ENCODE results near the gene ANKRD9. TPM values are rescaled to one million over a fixed set of nuclear protein-coding genes. Genes with fewer than 3 reads are reported as not detected.
"Not testable (repeated sequence)": the region's sequence is repeated elsewhere in the genome, so short reads cannot be mapped to it uniquely, and the experiment has no call there.

Gene ANKRD9
- total and polyA plus RNA-seq, 9 of the 15 experiments (the other 6 are each of a cell fraction or from before 2014, with no cell fraction given) = 0.04 to 32.9 (median 5.3) TPM

- TF ChIP-seq HMBOX1 (IDR thresholded peaks at IDR 0.05) = peak; percentile 54; the same call in 1 of the 2 replicates
- peak; percentile 54; the same call in 1 of the 2 replicates for TF ChIP-seq ZNF561 (CRISPR knock-in tag; conservative IDR thresholded peaks at IDR 0.05)
- TF ChIP-seq ZNF212 (CRISPR knock-in tag; IDR thresholded peaks at IDR 0.05) = peak; percentile 73; the same call in 1 of the 2 replicates
- TF ChIP-seq ZNF165 (CRISPR knock-in tag; IDR thresholded peaks at IDR 0.05; ENCODE audit: borderline replicate concordance) = peak; percentile 94
- TF ChIP-seq KLF6 (CRISPR knock-in tag; IDR thresholded peaks at IDR 0.05; ENCODE audit: borderline replicate concordance) = peak; percentile 96
- TF ChIP-seq E2F3 (CRISPR knock-in tag; IDR thresholded peaks at IDR 0.05) = peak; percentile 98
- peak; percentile 98 for TF ChIP-seq NR4A1 (CRISPR knock-in tag; IDR thresholded peaks at IDR 0.05)
- TF ChIP-seq NR4A1 (tag; IDR thresholded peaks at IDR 0.05) = peak; percentile 99
- TF ChIP-seq ZSCAN32 (CRISPR knock-in tag; IDR thresholded peaks at IDR 0.05) = peak; percentile 82
- TF ChIP-seq KLF13 (tag; IDR thresholded peaks at IDR 0.05; ENCODE audit: borderline replicate concordance, low read depth) = peak; percentile 95
- peak; percentile 95 for TF ChIP-seq ZBTB17 (CRISPR knock-in tag; IDR thresholded peaks at IDR 0.05)
- TF ChIP-seq, protein P1, sequence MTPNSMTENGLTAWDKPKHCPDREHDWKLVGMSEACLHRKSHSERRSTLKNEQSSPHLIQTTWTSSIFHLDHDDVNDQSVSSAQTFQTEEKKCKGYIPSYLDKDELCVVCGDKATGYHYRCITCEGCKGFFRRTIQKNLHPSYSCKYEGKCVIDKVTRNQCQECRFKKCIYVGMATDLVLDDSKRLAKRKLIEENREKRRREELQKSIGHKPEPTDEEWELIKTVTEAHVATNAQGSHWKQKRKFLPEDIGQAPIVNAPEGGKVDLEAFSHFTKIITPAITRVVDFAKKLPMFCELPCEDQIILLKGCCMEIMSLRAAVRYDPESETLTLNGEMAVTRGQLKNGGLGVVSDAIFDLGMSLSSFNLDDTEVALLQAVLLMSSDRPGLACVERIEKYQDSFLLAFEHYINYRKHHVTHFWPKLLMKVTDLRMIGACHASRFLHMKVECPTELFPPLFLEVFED (CRISPR knock-in tag; conservative IDR thresholded peaks at IDR 0.05) = peak; percentile 99
- peak; percentile 74; the same call in 1 of the 2 replicates for TF ChIP-seq ZNF57 (CRISPR knock-in tag; IDR thresholded peaks at IDR 0.05)
- peak; percentile 75; the same call in 1 of the 2 replicates for TF ChIP-seq EHMT2 (IDR thresholded peaks at IDR 0.05)
- peak; percentile 96 for TF ChIP-seq BACH1 (tag; IDR thresholded peaks at IDR 0.05)
- peak; percentile 96 for TF ChIP-seq GTF2A2 (tag; IDR thresholded peaks at IDR 0.05)
- peak; percentile 69; the same call in 1 of the 2 replicates for TF ChIP-seq ZNF347 (CRISPR knock-in tag; IDR thresholded peaks at IDR 0.05; ENCODE audit: low read depth)
- TF ChIP-seq KLF10 (CRISPR knock-in tag; IDR thresholded peaks at IDR 0.05) = peak; percentile 78; the same call in 1 of the 2 replicates
- TF ChIP-seq ZNF133 (CRISPR knock-in tag; IDR thresholded peaks at IDR 0.05) = peak; percentile 88; the same call in 1 of the 2 replicates
- peak; percentile 70; the same call in 1 of the 2 replicates for TF ChIP-seq ZNF324 (CRISPR knock-in tag; IDR thresholded peaks at IDR 0.05)
- TF ChIP-seq ETV1 (tag; conservative IDR thresholded peaks at IDR 0.05; ENCODE audit: low read depth) = peak; percentile 83
- peak; percentile 94 for TF ChIP-seq HBP1 (CRISPR knock-in tag; IDR thresholded peaks at IDR 0.05)
- peak; percentile 93 for TF ChIP-seq ZNF41 (CRISPR knock-in tag; conservative IDR thresholded peaks at IDR 0.05)
- not testable (repeated sequence) for TF ChIP-seq ATF1 (CRISPR knock-in tag; IDR thresholded peaks at IDR 0.05)
- TF ChIP-seq ATF1 (tag; IDR thresholded peaks at IDR 0.05) = peak; percentile 74
- TF ChIP-seq HIVEP1 (CRISPR knock-in tag; IDR thresholded peaks at IDR 0.05) = peak; percentile 93
- peak; percentile 20; the same call in 1 of the 2 replicates for TF ChIP-seq EGR1 (conservative IDR thresholded peaks at IDR 0.05)
- TF ChIP-seq, protein P2, sequence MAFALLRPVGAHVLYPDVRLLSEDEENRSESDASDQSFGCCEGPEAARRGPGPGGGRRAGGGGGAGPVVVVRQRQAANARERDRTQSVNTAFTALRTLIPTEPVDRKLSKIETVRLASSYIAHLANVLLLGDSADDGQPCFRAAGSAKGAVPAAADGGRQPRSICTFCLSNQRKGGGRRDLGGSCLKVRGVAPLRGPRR (CRISPR knock-in tag; IDR thresholded peaks at IDR 0.05) = peak; percentile 92
- TF ChIP-seq NFIX (CRISPR knock-in tag; IDR thresholded peaks at IDR 0.05; ENCODE audit: low read depth) = 0 out of 2 replicates have a peak, but pooled peaks have one; percentile 24
These were observed 41.4 kb upstream of the ANKRD9 start (continued) for GRCh38 chr14:102550927-102551401.
